ENCODE measurements around the gene SCARF2.
"Not testable (repeated sequence)": the region's sequence is repeated elsewhere in the genome, so short reads cannot be mapped to it uniquely, and the experiment has no call there.

- TF ChIP-seq EZH2phosphoT487 (IDR thresholded peaks at IDR 0.05; ENCODE audit: borderline replicate concordance, low read length); CTCF (IDR thresholded peaks at IDR 0.05; ENCODE audit: low read depth, low read length, poor library complexity, severe bottlenecking): not testable (repeated sequence)
These were observed 21.9 kb downstream of the SCARF2 start for GRCh38 chr22:20415699-20416098.
